Astrocyte of the cerebellum (primary cell): ENCODE data around the gene RBM17.

Experiments
- DNase-seq: peaks from one replicate; pipeline ENCODE4 v3.0.0-alpha.2; 2011; ENCODE audit warnings: low read depth
- H3K4me3 ChIP-seq: 2 replicates; pipeline ENCODE4 v1.5.1; 2011; ENCODE audit warnings: mild to moderate bottlenecking, low read depth, low read length, moderate library complexity
- in situ Hi-C: cut with HindIII; loops from 2 replicates; pipeline ENCODE4 v1.10.0; 2017; ENCODE audit warnings: low sequenced_read_pairs
- TF ChIP-seq, protein P1 (sequence below): IDR thresholded peaks from 2 replicates; pipeline ENCODE4 v1.5.1; 2012; ENCODE audit warnings: low read length, low read depth, moderate library complexity, mild to moderate bottlenecking; ENCODE audit errors: missing control alignments

RBM17 gene

DNA sequence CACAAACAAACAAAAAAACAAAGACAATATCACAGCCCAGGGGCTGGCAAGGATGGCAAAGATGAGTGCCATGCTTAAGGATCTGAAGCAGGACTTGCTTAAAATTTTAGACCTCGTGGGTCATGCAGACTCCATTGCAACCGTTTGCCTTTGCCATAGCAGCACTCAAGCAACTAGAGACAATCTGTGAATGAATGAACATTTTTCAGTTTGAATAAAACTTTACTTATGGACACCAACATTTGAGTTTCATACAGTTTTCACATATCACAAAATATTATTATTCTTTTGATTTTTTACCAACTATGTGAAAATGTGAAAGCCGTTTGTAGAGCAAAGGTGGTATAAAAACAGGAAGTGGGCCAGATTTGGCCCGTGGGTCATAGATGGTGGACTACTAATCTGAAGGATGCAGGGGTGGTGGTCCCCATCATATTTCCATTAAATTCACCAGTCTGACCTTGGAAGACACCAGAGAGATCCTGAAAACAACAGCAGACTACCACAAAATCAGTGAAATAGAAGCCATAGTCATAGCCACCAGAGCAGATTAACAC is 8.3 kb upstream of the RBM17 start:
- TF ChIP-seq, protein P1, sequence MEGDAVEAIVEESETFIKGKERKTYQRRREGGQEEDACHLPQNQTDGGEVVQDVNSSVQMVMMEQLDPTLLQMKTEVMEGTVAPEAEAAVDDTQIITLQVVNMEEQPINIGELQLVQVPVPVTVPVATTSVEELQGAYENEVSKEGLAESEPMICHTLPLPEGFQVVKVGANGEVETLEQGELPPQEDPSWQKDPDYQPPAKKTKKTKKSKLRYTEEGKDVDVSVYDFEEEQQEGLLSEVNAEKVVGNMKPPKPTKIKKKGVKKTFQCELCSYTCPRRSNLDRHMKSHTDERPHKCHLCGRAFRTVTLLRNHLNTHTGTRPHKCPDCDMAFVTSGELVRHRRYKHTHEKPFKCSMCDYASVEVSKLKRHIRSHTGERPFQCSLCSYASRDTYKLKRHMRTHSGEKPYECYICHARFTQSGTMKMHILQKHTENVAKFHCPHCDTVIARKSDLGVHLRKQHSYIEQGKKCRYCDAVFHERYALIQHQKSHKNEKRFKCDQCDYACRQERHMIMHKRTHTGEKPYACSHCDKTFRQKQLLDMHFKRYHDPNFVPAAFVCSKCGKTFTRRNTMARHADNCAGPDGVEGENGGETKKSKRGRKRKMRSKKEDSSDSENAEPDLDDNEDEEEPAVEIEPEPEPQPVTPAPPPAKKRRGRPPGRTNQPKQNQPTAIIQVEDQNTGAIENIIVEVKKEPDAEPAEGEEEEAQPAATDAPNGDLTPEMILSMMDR: no peak
- H3K4me3 ChIP-seq: no peak overlapping the region
- in situ Hi-C loops: loop anchor here (25.0 kb wide), 1 partner anchor 307 kb away; no protein-coding TSS in a partner anchor
- no peak for DNase-seq

DNA sequence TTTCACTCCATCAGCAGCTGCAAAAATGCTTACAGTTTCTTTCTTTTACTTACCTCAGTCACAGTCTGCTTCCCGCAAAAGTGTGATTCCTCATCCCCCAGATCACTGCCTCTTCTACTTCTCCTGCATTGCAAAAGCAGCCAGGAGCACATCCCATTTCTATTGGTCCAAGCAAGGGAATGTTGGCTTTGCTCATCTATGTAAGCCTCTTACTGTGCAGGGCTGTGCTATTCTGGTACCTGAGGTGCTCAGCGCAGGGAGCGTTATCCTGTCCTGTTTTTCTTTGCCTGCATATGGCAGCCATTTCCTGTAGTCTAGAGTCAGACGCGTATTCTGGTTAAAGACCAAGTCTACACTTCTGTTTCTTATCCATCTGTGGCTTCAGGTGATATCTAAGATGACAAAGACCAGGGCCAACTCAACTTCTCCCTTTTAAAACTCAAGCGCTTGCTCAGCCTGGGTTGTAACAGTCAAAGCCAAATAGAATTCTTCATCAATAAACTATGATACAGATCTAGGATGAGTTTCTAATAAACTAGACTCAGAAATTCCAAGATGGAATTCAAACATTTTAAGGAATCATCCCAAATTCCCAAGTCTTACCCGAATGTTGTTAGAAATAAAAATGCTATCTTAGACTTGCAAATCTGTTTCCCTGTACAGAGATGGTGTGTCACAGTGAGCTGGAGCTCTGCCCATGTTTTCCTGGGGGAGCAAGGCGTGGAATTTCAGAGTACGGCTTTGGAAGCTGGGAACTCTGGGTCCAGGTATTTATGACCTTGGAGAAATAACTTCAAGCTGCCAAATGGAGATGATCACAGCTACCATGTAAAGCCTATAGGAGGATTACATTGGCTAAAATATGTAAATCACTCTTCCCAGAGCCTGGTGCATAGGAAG is 6.1 kb upstream of the RBM17 start:
- TF ChIP-seq, protein P1: no peak
- no peak overlapping the region for H3K4me3 ChIP-seq
- no peak for DNase-seq
- in situ Hi-C loops: loop anchor here (25.0 kb wide), 1 partner anchor 305 kb away; no protein-coding TSS in a partner anchor

DNA sequence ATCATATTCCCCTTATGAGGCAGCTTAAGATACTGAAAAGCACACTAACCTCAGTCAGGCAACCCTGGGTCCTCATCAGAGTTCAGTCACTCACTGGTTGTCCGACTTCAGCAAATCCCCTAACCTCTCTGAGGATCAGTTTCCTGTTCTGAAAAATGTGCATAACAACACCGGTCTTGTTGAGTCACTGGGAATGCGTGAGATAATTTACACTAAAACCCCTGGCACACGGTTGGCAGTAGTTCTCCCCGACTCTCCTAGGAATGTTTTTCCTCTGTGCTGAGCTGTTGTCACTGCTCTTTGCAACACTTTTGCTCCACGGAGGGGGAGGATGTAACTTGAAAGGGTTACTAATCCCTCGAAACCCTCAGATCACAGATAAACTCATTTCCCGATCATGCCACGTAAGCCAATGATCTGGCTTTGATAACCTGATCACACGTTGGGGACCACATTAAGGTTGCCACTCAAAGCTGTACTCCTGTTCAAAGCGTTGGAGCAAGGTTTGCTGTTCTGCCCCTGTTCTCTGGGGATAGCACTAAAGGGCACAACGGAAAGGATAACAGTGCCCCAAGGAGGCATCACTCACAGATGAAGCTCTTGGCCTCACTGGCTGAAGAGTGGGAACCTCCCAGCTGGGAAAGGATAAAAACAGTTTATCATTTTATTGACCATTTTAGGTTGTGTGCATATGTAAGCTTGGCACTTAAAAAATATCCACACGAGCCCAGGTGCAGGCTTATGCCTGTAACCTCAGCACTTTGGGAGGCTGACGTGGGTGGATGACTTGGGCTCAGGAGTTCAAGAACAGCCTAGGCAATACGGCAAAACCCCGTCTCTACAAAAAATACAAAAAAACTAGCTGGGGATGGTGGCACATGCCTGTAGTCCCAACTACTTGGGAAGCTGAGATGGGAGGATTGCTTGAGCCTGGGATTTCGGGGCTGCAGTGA is 5.0 kb upstream of the RBM17 start:
- TF ChIP-seq, protein P1: no peak
- no peak overlapping the region for H3K4me3 ChIP-seq
- in situ Hi-C loops: loop anchor here (25.0 kb wide), 1 partner anchor 304 kb away; no protein-coding TSS in a partner anchor
- no peak for DNase-seq

DNA sequence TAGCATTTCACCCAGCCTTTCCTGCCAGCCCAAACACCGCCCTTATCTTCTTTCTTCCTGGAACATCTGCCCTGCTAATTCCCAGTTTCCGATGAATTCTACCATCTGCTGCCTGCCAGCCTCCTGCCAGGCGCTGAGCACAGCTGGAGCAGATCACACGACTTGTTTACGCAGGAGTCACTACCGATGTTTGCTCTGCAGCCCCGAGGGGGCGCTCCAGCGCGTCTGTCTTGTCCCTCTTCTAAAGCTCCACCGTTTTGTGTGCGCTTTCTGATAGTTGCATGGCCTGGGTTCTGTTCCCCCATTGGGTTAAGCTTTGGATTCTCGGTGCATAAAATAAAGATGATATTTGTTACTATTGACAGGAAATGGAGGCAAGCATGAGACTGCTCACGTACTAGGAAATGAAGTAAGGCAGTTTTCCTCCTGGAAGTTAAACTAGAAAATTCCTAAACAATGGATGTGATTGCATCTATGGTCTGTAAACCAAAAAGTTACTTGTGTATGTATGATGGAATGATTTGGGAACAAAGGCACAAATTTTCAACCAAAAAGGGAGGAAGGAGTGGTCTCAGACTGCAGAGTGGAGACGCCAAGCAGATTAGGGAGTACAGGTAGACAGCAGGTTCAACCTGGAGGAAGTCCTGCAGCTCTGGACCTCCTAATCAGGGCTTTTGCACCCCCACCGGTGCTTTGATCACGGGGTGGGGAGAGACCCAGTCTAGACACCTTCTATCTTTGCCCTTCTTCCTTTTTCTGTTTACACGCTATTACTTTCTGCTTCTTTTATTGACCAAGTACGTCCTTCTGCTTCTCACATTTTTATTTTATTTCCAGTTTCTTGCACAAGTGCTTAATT is 2.2 kb upstream of the RBM17 start:
- in situ Hi-C loops: loop anchor here (25.0 kb wide), 1 partner anchor 301 kb away; no protein-coding TSS in a partner anchor
- TF ChIP-seq, protein P1: peak; percentile 82
- H3K4me3 ChIP-seq: no peak overlapping the region
- peak; percentile 44 for DNase-seq

DNA sequence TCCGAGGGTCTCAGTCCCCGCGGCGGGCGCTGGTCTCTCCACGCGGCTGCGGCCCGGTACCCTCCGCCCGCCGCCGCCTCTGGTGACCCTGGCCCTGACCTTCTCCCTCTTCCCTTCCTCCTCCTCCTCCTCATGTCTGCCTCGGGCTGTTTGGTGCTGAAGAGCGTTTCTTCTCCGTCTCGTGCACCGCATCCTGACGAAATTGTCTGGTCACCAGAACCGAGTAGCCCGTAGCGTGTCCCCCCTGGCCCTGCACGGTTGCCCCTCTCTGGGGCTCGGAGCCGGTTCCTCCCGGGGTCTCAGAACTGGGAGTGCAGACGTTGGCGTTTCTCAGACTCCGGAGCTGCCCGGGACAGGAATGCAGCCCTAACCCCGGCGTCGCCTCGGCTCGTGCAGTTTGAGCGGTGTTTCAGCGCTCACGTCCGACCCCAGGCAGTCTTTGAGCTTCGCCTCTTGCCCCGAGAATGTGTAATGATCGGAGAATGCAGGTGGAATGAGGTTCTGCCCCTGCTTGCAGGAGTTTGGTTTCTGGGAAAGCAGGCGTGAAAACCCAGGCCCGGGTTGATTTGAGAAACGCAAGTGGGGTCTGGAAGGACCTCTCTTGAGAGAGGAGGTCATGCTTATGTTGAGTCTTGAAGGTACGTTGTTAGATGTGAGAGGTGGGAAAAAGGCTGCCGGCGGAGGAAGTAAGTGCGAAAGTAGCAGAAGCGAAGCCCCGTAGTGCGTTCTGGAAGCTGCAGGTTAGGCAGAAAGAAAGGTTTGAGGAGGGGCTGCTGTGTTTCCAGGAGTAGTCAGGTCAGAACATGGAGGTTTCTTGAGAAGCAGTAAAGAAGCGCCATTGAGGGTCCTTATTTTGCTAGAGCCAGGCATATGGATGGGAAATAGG is 743 bp downstream of the RBM17 start:
- no peak for DNase-seq
- H3K4me3 ChIP-seq: peak overlapping the region; percentile 95
- in situ Hi-C loops: loop anchor here (25.0 kb wide), 1 partner anchor 298 kb away; no protein-coding TSS in a partner anchor
- TF ChIP-seq, protein P1: no peak
